GM19099 (cell line): ENCODE data around the gene NUP214.

Experiments used
- POLR2A ChIP-seq: IDR thresholded peaks from 3 replicates; pipeline ENCODE4 v1.6.1; 2011; ENCODE audit warnings: low read depth; ENCODE audit not compliant: insufficient read length; ENCODE audit errors: extremely low read depth

Gene NUP214

DNA sequence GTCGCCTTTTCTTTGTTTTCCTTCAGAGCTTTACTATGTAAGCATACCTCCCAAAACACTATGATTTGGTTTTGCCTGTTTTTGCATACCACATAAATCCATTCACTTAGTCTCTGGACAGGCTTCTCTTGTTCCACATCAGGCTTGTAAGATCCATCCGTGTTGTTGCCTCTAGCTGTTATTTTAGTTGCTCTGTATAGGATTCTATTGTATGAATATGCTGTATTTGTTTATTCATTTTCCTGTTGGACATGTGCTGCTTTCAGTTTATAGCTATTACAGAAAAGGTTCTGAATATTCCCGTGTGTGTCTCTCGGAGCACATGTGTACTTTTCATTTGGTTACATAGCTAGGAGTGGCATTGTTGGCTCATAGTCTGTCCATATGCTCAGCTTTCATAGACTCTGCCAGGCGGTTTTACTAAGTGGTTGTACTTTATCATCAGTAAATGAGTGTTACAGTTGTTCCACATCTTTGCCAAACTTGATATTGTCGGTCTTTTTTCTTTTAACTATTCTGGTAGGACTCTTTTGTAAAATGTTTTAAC is 41.8 kb downstream of the NUP214 start:
- TF ChIP-seq POLR2A, result no peak

- TF ChIP-seq POLR2A, result no peak
Observed at GRCh38 chr9:131167936-131168335, 42.5 kb downstream of the NUP214 start.

DNA sequence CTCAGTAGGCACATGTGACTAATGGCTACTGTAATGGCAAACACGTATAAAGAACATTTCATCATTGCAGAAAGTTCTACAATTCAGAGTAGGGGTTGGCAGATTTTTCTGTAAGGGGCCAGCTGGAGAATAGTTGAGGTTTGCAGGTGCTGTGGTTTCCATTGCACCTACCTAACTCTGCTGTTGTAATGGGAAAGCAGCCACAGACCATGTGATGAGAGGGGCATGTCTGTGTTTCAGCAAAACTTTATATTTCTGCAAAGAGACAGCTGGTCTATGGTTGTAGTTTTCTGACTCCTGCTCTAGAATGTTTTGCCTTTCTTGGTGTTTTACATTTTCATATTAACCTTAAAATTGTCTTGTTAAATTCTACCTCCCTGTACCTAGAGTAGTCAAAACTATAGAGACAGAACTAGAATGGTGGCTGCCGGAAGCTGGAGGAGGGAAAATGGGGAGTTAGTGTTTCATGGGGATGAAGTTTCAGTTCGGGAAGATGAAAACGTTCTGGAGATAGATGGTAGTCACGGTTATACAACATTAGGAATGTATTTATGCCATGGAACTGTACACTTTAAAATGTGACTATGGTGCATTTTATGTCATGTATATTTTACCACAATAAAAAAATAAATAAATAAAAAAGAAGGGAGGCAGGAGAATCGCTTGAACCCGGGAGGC is 44.3 kb downstream of the NUP214 start:
- no peak for TF ChIP-seq POLR2A

GRCh38 chr9:131173995-131174394 is 48.6 kb downstream of the NUP214 start:
- no peak for TF ChIP-seq POLR2A

DNA sequence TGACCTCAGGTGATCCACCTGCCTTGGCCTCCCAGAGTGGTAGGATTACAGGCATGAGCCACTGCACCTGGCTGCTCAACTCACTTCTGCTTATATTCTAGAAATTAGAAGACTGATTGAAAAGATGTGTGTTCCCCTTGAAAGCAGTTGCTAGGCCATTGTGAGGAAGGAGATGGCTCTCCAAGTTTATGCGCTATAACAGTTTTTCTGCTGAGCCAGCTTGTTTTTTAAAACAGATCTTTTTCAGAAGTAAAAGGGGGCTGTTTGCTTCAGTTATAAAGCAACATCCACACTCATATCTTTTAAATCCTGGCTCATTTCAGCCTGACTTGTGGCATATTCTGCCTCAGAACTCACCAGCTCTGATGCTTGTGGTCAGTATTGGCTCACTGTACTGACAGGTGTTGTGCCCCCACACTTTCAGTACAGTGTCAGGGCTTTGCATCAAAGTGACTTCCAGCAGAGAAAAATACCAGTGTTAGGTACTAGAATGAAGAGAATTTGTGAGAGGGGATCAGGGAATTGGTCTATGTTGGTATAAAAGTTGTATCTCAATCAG is 49.4 kb downstream of the NUP214 start:
- TF ChIP-seq POLR2A, result no peak

DNA sequence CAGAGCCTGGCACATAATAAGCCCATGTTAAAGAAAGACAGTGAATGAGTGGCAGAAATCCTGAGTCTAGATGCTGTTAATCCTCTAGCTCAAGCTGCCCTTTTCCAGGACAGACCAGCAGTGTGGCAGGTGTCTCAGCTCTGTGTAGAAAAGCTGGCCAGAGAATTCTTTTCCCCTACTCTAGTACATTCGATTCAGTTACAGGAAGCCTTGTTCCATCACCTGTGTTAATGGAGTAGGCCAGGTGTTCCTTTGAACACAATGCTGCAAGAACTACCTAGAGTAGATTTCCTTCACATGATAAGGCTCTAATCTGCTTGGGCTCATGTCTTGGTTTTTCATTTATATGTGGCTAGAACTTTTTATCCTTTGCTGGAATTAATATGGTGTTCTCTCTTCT is 52.5 kb downstream of the NUP214 start:
- TF ChIP-seq POLR2A, result no peak

DNA sequence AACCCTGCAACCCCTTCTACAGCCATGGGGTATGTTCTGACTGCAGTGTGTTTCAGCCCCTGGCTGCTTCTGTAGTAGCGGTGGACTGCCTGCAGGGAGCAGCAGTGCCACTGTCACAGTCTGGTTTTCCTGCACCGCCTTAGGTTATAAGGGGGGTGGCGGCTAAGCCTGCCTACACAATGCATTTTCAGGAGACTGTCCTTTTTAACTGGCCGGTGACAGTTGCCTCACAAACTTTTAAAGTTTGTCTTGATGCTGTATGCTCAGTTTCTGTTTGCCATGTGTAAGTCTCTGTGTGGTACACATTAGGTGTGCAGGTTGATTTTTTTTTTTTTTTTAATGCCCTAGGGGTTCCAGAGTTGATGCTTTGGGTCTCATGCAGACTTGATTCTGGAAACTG is 53.0 kb downstream of the NUP214 start:
- no peak for TF ChIP-seq POLR2A

DNA sequence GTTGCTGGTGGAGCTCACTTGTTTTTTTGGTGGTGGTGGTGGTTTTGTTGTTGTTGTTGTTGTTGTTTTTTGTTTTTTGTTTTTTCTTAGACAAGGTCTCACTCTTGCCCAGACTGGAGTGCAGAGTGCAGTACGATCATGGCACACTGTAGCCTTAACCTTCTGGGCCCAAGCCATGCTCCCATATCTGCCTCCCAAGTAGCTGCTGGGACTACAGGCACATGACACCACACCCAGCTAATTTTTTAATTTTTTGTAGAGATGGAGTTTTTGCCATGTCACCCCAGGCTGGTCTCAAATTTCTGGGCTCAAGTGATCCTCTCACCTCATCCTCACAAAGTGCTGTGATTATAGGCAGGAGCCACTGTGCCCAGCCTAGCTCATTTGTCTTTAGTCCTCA is 53.5 kb downstream of the NUP214 start:
- no peak for TF ChIP-seq POLR2A

- TF ChIP-seq POLR2A, result no peak
Observed at GRCh38 chr9:131179561-131180219, 54.3 kb downstream of the NUP214 start.

GRCh38 chr9:131180454-131180853 is 55.1 kb downstream of the NUP214 start:
- no peak for TF ChIP-seq POLR2A

DNA sequence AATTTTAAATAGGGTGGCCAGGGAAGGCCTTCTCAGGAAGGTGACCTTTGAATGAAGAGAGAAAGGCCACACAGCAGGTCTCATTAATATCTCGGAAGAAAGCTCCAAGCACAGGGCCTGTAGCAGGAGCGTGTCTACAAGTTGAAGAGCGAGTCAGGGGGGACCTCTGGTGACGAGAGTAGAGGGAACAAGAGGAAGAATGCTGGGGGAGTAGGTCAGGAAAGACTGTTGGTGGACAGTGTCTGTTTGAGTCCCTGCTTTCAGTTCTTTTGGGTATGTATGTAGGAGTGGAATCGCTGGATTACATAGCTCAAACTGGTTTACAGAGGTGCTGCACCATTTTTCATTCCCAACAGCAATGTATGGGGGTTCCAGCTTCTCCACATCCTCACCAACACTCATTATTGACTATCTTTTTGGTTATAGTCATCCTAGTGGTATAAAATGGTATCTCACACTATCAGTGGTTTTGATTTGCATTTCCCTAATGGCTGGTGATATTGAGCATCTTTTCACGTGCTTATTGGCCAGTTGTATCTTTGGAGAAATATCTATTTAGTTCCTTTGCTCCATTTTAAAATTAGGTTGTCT is 55.8 kb downstream of the NUP214 start:
- no peak for TF ChIP-seq POLR2A

- TF ChIP-seq POLR2A, result no peak
Observed at GRCh38 chr9:131185924-131186323, 60.5 kb downstream of the NUP214 start.

DNA sequence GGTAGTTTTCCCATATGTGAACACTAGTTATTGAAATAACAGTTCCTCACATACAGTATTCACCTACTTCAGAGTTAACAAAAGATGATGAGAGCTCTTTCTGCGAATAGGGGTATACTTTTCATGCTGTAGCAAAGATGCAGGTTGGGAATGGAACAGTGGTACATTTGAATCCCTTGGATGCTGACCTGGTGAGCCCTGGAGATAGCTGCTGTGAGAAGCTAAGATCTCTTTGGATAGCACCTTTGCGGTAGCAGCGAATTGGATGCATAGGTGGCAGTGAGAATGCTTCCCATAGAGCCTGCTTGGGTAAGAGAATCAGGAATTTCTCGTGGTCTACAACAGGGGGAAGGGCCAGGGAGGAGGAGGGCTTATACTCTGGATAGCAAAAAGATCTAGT is 61.2 kb downstream of the NUP214 start:
- no peak for TF ChIP-seq POLR2A

DNA sequence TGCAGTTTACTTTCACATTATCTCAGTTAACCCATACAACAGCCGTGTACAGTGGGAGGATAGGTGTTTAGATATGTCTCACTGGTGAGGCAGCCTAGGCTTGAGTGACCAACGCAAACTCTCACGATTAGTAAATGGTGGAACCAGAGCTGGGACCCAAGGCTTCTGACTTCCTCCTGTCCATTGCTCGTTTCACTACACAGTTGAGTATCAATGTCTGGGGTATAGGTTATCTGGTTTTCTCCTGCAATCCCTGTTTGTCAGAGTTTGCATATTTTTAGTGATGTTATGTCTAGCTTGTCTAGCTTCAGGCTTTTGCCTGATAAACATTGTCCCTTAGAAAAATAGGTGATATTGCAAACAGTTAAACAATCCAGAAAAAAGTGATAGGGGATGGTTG is 62.6 kb downstream of the NUP214 start:
- no peak for TF ChIP-seq POLR2A

- TF ChIP-seq POLR2A, result no peak
Observed at GRCh38 chr9:131188976-131189375, 63.6 kb downstream of the NUP214 start.

GRCh38 chr9:131190191-131190590 is 64.8 kb downstream of the NUP214 start:
- no peak for TF ChIP-seq POLR2A
